BLaER1 treated with 17β-estradiol and CSF1 and Interleukin-3, amounts not matched to agents 10 nM and 100 nM (cell line): ENCODE results near the gene SNAPC2.
"Not testable (repeated sequence)": the region's sequence is repeated elsewhere in the genome, so short reads cannot be mapped to it uniquely, and the experiment has no call there.

ENCODE experiments used
- H3K27ac ChIP-seq, 11 experiments: shearing (Covaris generic); formaldehyde crosslinking; 2 replicates each; pipeline ENCODE4 v1.8.1; 2022
- H3K27me3 ChIP-seq, 11 experiments: shearing (Covaris generic); formaldehyde crosslinking; 2 replicates each; pipeline ENCODE4 v1.8.1; 2022
- H3K36me3 ChIP-seq, 11 experiments: shearing (Covaris generic); formaldehyde crosslinking; 2 replicates each; pipeline ENCODE4 v1.8.1; 2022
- H3K4me1 ChIP-seq, 10 experiments: shearing (Covaris generic); formaldehyde crosslinking; 2 replicates each; pipeline ENCODE4 v1.8.1; 2022
- H3K4me2 ChIP-seq, 11 experiments: shearing (Covaris generic); formaldehyde crosslinking; 2 replicates each; pipeline ENCODE4 v1.8.1; 2022
- H3K4me3 ChIP-seq, 10 experiments: shearing (Covaris generic); formaldehyde crosslinking; 2 replicates each; pipeline ENCODE4 v1.8.1; 2022
- H3K9ac ChIP-seq, 11 experiments: shearing (Covaris generic); formaldehyde crosslinking; 2 replicates each; pipeline ENCODE4 v1.8.1; 2022
- H3K9me3 ChIP-seq, 11 experiments: shearing (Covaris generic); formaldehyde crosslinking; replicated peaks in 1 of 11; 2 replicates each; pipeline ENCODE4 v1.8.1; 2022
- H4K20me1 ChIP-seq, 11 experiments: shearing (Covaris generic); formaldehyde crosslinking; 2 replicates each; pipeline ENCODE4 v1.8.1; 2022
- Cebpa-rat ChIP-seq, 11 experiments: shearing (Covaris generic); IDR thresholded peaks; 2 replicates each; pipeline ENCODE4 v1.8.1; 2022

Gene SNAPC2

DNA sequence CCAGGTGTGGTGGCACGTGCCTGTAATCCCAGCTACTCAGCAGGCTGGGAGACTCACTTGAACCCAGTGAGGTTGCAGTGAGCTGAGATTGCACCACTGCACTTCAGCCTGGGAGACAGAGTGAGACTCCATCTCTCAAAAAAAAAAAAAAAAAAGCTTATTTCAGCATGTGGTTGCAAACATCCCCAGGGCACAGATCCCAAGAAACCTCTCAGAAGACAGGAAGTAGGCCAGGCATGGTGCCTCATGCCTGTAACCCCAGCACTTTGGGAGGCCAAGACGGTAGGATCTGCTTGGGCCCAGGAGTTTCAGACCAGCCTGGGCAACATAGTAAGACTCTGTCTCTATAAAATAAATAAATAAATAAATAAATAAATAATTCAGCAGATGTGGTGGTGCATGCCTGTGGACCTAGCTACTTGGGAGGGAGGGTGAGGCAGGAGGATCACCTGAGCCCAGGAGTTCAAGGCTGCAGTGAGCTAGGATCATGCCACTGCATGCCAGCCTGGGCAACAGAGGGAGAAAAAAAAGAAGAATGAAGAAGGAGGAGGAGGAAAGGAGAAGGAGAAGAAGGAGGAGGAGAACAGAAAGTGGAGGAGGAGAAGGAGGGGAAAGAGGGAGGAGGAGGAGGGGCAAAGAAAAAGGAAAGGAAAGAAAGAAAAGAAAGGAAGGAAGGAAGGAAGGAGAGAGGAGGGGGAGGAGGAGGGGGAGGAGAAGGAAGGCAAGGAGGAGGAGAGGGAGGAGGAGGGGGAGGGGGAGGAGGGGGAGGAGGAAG, 36.2 kb upstream of the SNAPC2 start:
- Histone ChIP-seq H3K4me2 (peak overlapping the region in 9 of 11 experiments; percentile 1 to 60 (median 26); a peak in 10 of 22 replicates), H3K27me3 (peaks cover 0 to 18% (median 12%) of the 10 kb centered on the region in 11 experiments; a peak in 14 of 22 replicates), H3K4me3 (no peak overlapping the region), H3K9me3 (0 out of 22 replicates have a peak, but pooled peaks cover 0 to 4% (median 0%) of the 10 kb centered on the region in 11 experiments), H3K36me3 (no peaks in the 10 kb centered on the region), H3K4me1 (peaks cover 12 to 38% (median 27%) of the 10 kb centered on the region in 10 experiments), H4K20me1 (no peaks in the 10 kb centered on the region), H3K9ac (no peak overlapping the region), H3K27ac (no peak overlapping the region)
- no peak for TF ChIP-seq Cebpa-rat (IDR thresholded peaks at IDR 0.05)

DNA sequence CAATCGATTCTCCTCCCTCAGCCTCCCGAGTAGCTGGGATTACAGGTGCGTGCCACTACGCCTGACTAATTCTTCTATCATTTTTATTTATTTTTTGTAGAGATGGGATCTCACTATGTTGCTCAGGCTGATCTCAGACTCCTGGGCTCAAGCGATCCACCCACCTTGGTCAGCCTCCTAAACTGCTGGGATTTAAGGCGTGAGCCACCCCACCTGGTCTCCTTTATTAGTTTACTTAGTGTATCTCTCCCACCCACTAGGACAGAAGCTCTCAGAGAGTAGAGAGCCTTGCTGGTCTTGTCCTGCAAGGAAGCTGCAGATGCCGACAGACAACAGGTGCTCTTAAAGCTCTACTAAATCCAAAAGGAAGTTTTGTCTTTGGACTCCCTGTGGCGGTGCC, 34.3 kb upstream of the SNAPC2 start:
- Histone ChIP-seq H3K27me3 (peaks cover 0 to 22% (median 16%) of the 10 kb centered on the region in 11 experiments; a peak in 14 of 22 replicates), H3K4me3 (no peak overlapping the region), H3K9me3 (0 out of 22 replicates have a peak, but pooled peaks cover 0 to 4% (median 0%) of the 10 kb centered on the region in 11 experiments), H4K20me1 (no peaks in the 10 kb centered on the region), H3K27ac (no peak overlapping the region), H3K4me1 (peaks cover 12 to 37% (median 24%) of the 10 kb centered on the region in 10 experiments), H3K4me2 (no peak overlapping the region), H3K9ac (no peak overlapping the region), H3K36me3 (no peaks in the 10 kb centered on the region)
- no peak for TF ChIP-seq Cebpa-rat (IDR thresholded peaks at IDR 0.05)

DNA sequence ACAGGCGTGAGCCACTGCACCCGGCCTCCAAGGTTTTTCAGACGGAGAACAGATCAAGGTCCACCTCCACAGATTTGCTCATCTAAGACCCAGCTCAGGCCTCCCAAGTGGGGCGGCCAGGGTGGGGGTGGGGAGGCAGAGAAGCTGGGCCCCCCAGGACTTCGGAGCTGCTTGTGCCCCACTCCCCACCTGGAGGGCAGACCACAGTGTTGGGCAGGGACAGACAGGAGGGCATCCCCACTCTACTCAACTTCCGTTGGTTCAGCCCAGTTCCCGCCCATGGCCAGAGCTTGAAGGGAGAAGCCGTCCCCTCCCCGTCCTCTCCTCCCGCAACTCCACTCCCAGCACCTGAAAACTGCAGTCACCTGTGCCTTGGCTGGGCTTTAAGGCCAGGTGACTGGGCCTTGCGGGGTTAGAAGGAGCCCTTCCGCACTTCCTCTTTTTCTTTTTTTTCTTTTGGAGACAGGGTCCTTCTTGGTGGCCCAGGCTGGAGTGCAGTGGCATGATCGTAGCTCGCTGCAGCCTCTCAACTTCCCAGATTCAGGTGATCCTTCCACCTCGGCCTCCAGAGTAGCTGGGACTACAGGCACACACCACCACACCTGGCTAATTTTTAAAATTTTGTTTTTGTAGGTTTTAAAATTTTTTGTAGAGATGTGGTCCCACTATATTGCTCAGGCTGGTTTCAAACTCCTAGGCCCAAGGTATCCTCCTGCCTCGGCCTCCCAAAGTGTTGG, 32.6 kb upstream of the SNAPC2 start:
- Histone ChIP-seq H3K27me3 (peaks cover 0 to 22% (median 16%) of the 10 kb centered on the region in 11 experiments; a peak in 14 of 22 replicates), H3K27ac (no peak overlapping the region), H3K9ac (no peak overlapping the region), H3K9me3 (no peaks in the 10 kb centered on the region), H4K20me1 (no peaks in the 10 kb centered on the region), H3K4me3 (no peak overlapping the region), H3K36me3 (no peaks in the 10 kb centered on the region), H3K4me1 (peaks cover 21 to 55% (median 40%) of the 10 kb centered on the region in 10 experiments), H3K4me2 (no peak overlapping the region; a peak in 1 of 22 replicates)
- no peak for TF ChIP-seq Cebpa-rat (IDR thresholded peaks at IDR 0.05)

DNA sequence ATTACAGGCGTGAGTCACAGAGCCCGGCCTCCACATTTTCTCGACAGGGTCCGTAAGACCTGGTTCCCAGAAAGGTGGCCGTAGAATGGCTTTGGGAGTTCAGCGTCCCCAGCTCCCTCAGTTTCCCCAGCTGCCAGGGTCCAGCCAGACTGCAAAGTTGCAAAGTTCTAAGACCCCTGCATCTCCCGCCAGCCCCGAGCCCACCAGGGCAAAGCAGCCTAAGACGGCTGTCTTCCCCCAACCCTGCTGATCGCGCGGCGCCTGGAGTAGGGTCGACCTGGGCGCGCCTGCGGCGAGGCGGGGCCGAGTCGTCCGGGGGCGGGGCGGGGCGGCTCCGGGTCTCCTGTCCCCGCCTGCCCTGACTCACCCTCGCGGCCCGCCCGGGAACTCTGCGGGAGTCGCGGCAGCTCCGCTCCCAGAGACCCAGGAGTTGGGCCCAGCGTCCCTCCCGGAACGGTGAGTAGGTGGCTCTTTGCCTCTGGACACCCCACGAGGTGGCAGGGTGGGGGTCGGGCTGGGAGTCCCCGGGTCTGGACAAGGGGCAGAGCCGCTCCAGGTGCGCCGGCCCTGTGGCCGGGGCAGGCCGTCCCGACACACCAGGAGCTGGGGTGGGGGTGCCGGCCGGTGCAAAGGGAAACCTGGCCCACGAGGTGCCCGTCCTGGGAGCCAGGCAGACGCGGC, 31.9 kb upstream of the SNAPC2 start, which contains the start of gene LRRC8E:
TSS of gene LRRC8E (plus strand) at position 366 of the 681 bp plus-strand sequence. CDS start 7,094 bp downstream, outside the sequence.
- Histone ChIP-seq H3K9ac (no peak within 1 kb of the TSS), H3K4me2 (no peak within 1 kb of the TSS; a peak in 1 of 22 replicates), H3K27ac (no peak within 1 kb of the TSS)

DNA sequence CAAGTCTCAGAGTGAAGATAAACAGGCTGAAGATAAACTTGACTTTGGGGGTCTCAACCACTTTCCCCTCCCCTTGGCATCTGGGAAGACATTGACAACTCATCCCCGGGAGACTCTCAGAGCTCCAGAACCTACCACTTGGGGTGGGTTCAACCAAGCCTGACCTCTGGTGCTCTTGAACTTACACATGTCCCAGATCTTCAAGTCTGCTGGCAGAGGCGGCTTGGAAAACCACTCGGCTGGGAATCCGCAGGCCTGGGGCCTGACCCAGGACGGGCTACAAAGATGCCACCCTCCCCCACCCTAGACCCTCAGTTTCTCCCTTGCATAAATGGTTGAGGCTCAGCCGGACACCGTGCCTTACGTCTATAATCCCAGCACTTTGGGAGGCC, 31.3 kb upstream of the SNAPC2 start:
- peaks cover 0 to 22% (median 16%) of the 10 kb centered on the region in 11 experiments; a peak in 14 of 22 replicates for H3K27me3 ChIP-seq
- no peak overlapping the region for H3K27ac ChIP-seq
- H3K36me3 ChIP-seq, result no peaks in the 10 kb centered on the region
- H3K9ac ChIP-seq, result no peak overlapping the region
- H4K20me1 ChIP-seq, result no peaks in the 10 kb centered on the region
- TF ChIP-seq Cebpa-rat (IDR thresholded peaks at IDR 0.05), result no peak
- no peak overlapping the region for H3K4me2 ChIP-seq
- H3K4me1 ChIP-seq, result peaks cover 12 to 56% (median 35%) of the 10 kb centered on the region in 10 experiments
- no peaks in the 10 kb centered on the region for H3K9me3 ChIP-seq
- H3K4me3 ChIP-seq, result no peak overlapping the region

More for the DNA sequence above, 31.9 kb upstream of the SNAPC2 start, which contains the start of gene LRRC8E:
- H3K4me1 ChIP-seq, result peaks cover 18 to 56% (median 38%) of the 10 kb centered on the region in 10 experiments
- H3K36me3 ChIP-seq, result no peaks in the 10 kb centered on the region
- no peaks in the 10 kb centered on the region for H3K9me3 ChIP-seq
- no peak for TF ChIP-seq Cebpa-rat (IDR thresholded peaks at IDR 0.05)
- no peak within 1 kb of the TSS for H3K4me3 ChIP-seq
- H3K27me3 ChIP-seq, result peaks cover 0 to 22% (median 16%) of the 10 kb centered on the region in 11 experiments; a peak in 14 of 22 replicates
- H4K20me1 ChIP-seq, result no peaks in the 10 kb centered on the region

DNA sequence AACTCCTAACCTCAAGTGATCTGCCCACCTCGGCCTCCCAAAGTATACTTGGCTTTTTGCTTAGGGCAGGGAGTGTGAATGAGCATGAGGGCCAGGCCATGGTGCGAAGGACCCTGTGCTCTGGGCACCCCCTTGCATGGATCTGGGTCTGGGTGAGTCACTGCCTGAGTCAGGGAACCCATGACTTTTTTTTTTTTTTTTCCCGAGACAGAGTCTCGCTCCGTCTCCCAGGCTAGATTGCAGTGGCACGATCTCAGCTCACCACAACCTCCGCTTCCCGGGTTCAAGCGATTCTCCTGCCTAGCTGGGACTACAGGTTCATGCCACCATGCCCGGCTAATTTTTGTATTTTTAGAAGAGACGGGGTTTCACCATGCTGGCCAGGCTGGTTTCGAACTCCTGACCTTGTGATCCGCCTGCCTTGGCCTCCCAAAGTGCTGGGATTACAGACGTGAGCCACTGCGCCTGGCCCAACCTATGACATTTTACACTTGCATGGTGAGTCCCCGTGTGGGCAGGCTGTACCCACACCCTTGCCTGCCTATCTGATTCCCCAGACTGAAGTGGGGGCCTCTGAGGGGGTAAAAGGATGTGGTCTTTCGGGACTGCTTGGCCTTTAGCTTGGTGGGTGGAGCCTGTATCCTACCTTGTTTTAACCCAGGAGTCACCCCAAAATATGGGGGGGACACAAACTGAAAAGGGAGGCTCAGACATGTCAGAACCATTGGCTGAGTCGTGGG, 26.6 kb upstream of the SNAPC2 start:
- not testable (repeated sequence) for H4K20me1 ChIP-seq, H3K36me3 ChIP-seq, H3K4me3 ChIP-seq, H3K9me3 ChIP-seq, H3K9ac ChIP-seq, H3K27ac ChIP-seq
- H3K4me1 ChIP-seq, result peaks cover 9 to 43% (median 29%) of the 10 kb centered on the region in 10 experiments
- 0 out of 22 replicates have a peak overlapping the region, but pooled peaks of 1 of the 11 experiments have one; percentile 77 for H3K4me2 ChIP-seq
- H3K27me3 ChIP-seq, result peaks cover 0 to 11% (median 7%) of the 10 kb centered on the region in 11 experiments; a peak in 14 of 22 replicates

DNA sequence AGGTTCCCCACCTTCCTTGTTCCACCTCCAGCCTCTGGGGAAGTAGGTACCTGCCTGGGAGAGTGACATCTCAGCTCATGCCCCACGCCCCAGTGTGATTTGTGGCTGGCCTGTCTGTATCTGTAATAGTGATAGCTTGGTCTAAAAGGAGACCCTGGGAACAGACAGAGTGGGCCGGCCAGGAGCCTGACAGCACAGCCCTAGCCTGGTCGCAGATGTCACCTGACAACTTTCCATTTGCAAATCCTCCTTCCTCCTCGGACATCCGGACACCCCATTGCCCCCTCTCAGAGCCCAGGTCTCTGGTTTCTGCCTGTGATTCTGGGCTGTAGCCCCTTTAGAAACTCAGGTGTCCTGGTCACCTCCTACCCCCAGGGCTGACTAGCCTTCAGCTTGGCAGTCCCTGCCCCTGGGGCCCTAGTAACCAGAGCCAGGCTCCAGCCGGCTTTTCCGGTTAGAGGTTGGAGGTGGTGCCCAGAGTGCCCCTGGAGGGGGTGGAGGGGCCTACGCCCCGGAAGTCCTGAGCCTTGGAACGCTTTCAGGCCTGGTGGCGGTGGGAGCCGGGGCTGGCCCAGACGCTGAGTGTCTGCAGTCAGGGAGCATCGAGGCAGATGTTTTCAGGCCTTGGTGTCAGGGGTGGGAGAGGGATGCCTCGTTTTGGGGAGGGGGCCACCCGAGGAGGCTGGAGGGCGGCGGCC, 25.4 kb upstream of the SNAPC2 start:
- Histone ChIP-seq H3K9me3 (no peaks in the 10 kb centered on the region), H3K27ac (no peak overlapping the region), H3K36me3 (no peaks in the 10 kb centered on the region), H4K20me1 (no peaks in the 10 kb centered on the region; a peak in 1 of 22 replicates), H3K9ac (peak overlapping the region in 1 of 11 experiments; percentile 37; a peak in 1 of 22 replicates), H3K4me3 (no peak overlapping the region), H3K4me1 (peaks cover 9 to 43% (median 29%) of the 10 kb centered on the region in 10 experiments), H3K27me3 (no peaks in the 10 kb centered on the region), H3K4me2 (no peak overlapping the region)
- no peak for TF ChIP-seq Cebpa-rat (IDR thresholded peaks at IDR 0.05)

DNA sequence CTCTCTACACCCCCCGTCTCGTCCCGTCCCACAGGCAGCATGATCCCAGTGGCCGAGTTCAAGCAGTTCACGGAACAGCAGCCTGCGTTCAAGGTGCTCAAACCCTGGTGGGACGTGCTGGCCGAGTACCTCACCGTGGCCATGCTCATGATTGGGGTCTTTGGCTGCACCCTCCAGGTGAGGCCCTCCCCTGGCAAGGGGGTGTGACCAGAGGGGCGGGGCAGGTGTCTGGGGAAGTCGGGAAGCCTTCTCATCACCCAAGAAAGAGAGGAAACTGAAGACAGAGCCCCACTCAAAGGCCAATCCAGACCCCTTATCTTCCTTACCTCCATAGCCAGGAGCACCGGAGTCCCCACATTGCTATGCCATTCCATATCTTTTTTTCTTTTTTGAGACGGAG, 24.6 kb upstream of the SNAPC2 start:
- no peak overlapping the region for H3K4me2 ChIP-seq
- H3K27me3 ChIP-seq, result no peaks in the 10 kb centered on the region
- H3K4me3 ChIP-seq, result no peak overlapping the region
- TF ChIP-seq Cebpa-rat (IDR thresholded peaks at IDR 0.05), result no peak
- H3K9ac ChIP-seq, result no peak overlapping the region
- H3K27ac ChIP-seq, result no peak overlapping the region
- H3K4me1 ChIP-seq, result peaks cover 9 to 40% (median 29%) of the 10 kb centered on the region in 10 experiments
- no peaks in the 10 kb centered on the region; a peak in 1 of 22 replicates for H4K20me1 ChIP-seq
- no peaks in the 10 kb centered on the region for H3K9me3 ChIP-seq
- no peaks in the 10 kb centered on the region for H3K36me3 ChIP-seq
